RWPE1 (cell line): ENCODE measurements around the gene DGKD.

Source experiments
- CTCF ChIA-PET: fragments of 350-600 bp; sonication (Branson Sonifier 250); formaldehyde crosslinking; extraction: SDS; loops from one replicate; lab custom pipeline; 2021; lab: Yijun Ruan, JAX
- POLR2A ChIA-PET: fragments of 400-600 bp; formaldehyde crosslinking; extraction: SDS; loops from one replicate; lab custom pipeline; 2020; ENCODE audit warnings: antibody characterized with exemption; ENCODE audit not compliant: low non-redundant PET; lab: Yijun Ruan, JAX
- DNase-seq: peaks from one replicate; pipeline ENCODE4 v3.0.0; 2012; ENCODE audit warnings: low spot score
- H3K27ac ChIP-seq: fragments of 450-650 bp; 2 replicates; pipeline ENCODE4 v1.5.1; 2017
- TF ChIP-seq, protein P1 (sequence below): fragments of 450-650 bp; conservative IDR thresholded peaks from 2 replicates; pipeline ENCODE4 v1.5.1; 2017; ENCODE audit warnings: low read depth, mild to moderate bottlenecking

Gene DGKD

DNA sequence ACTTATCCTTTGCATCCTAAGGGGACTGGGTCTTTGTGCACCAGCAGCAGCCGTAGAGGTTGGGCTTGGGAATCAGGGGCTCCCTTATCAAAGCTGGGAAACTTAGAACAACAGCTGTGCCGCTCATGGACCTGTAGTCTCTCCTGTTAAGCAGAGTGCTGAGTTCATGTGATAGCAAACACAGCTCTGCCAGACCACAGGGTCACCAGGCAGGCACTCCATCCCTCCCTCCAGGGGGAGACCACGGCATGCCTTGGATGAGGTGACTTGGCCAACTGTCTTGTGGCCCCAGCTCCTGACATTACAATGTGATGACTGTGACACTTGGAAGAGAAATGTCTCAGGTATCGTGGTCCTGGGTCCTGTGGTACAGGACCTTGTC is 60.0 kb downstream of the DGKD start:
- CTCF ChIA-PET: no interaction called here
- peak overlapping the region; percentile 95 for H3K27ac ChIP-seq
- TF ChIP-seq, protein P1, sequence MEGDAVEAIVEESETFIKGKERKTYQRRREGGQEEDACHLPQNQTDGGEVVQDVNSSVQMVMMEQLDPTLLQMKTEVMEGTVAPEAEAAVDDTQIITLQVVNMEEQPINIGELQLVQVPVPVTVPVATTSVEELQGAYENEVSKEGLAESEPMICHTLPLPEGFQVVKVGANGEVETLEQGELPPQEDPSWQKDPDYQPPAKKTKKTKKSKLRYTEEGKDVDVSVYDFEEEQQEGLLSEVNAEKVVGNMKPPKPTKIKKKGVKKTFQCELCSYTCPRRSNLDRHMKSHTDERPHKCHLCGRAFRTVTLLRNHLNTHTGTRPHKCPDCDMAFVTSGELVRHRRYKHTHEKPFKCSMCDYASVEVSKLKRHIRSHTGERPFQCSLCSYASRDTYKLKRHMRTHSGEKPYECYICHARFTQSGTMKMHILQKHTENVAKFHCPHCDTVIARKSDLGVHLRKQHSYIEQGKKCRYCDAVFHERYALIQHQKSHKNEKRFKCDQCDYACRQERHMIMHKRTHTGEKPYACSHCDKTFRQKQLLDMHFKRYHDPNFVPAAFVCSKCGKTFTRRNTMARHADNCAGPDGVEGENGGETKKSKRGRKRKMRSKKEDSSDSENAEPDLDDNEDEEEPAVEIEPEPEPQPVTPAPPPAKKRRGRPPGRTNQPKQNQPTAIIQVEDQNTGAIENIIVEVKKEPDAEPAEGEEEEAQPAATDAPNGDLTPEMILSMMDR: no peak
- POLR2A ChIA-PET: no interaction called here
- no peak for DNase-seq

DNA sequence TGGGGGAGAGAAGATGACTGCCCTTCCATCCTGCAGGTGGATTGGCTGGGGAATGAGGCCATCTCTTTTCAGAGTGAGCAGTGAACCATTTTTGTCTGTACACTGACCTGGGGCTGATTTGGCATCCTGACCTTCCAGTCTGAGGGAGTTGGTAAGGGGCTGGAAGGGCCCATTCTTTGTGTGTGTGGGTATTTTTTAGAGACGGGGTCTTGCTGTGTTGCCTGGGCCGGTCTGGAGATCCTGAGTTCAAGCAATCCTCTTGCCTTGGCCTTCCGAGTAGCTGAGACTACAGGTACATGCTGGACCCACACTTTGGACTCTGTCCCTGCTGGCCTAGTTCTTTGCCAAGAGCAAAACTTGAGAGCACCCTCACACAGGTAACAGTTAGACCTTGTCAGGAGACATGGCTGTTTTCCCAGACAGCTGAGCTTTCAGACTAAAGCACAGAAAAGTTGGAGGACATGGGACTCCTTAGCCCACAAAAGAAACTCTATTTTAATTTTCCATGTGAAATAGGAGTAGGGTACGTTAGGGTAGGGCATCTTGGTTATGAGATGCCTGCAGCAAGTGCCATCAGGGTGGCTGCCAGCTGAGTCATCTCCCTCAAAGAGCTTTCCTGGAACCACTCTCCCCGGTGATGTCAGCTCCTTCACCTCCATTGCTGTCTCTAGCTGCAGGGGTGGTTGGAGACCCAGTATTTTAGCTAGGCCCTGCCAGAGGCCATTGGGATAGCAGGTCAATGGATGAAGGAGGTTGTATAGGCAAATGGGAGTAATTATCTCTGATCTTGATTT is 60.7 kb downstream of the DGKD start:
- ChIA-PET POLR2A (no interaction called here), CTCF (interaction anchor here (0.6 kb wide), 1 partner anchor 409 kb away, joined by 3 read pairs; no protein-coding TSS in a partner anchor)
- TF ChIP-seq, protein P1: no peak
- peak; percentile 79 for DNase-seq
- H3K27ac ChIP-seq: peak overlapping the region; percentile 95

- no peak for DNase-seq
- H3K27ac ChIP-seq: no peak overlapping the region
- ChIA-PET POLR2A (no interaction called here), CTCF (interaction anchor here (0.6 to 1.0 kb wide), 3 partner anchors 9 to 35 kb away, joined by 3 to 6 read pairs (median 3); no protein-coding TSS in a partner anchor)
- TF ChIP-seq, protein P1: no peak
Observed at GRCh38 chr2:233416199-233416598, 61.9 kb downstream of the DGKD start.

- no peak for DNase-seq
- ChIA-PET POLR2A (no interaction called here), CTCF (interaction anchor here (0.6 to 1.0 kb wide), 6 partner anchors 9 to 103 kb away, joined by 3 to 6 read pairs (median 3); no protein-coding TSS in a partner anchor)
- H3K27ac ChIP-seq: peak overlapping the region; percentile 55
- TF ChIP-seq, protein P1: no peak
Observed at GRCh38 chr2:233416706-233417105, 62.4 kb downstream of the DGKD start.

DNA sequence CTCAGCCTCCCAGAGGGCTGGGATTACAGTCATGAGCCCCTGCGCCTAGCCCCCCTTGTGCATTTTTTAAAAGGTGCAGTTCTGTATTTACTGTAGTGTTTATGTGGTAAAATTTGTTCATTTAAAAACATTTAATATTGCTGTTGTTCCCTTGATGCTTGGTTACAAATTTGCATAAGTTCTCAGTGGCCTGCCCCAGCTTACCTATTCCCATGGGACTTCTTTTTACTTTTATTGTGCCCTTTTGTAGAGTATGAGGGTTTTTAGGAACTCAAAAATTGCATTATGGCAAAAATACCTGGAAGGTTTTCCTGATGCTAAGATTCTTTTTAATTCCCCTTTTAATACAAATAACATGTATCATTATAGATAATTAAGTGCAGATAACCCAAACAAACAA is 63.0 kb downstream of the DGKD start:
- no peak for DNase-seq
- CTCF ChIA-PET: interaction anchor here (0.6 to 1.0 kb wide), 4 partner anchors 8 to 104 kb away, joined by 3 to 4 read pairs (median 3); no protein-coding TSS in a partner anchor
- POLR2A ChIA-PET: no interaction called here
- TF ChIP-seq, protein P1: no peak
- H3K27ac ChIP-seq: peak overlapping the region; percentile 55

GRCh38 chr2:233418052-233418760 is 63.9 kb downstream of the DGKD start:
- ChIA-PET CTCF (no interaction called here), POLR2A (no interaction called here)
- no peak for DNase-seq
- peak overlapping the region; percentile 72 for H3K27ac ChIP-seq
- TF ChIP-seq, protein P1: no peak
